Right lobe of liver (tissue), 4 donors: Measurements from ENCODE around the gene EFNA3.

ENCODE experiments used
- POLR2A ChIP-seq: fragments of 450-650 bp; IDR thresholded peaks from one replicate; pipeline ENCODE4 v1.6.1; 2017; ENCODE audit warnings: antibody characterized with exemption, mild to moderate bottlenecking
- TF ChIP-seq, protein P1 (sequence below), 4 donors: fragments of 200-600 bp in 3 of 4; fragments of 450-650 bp in 1 of 4; IDR thresholded peaks; one replicate each; pipeline versions ENCODE4 v1.5.1 to v1.8.0; 2016 to 2022; ENCODE audit warnings: antibody characterized with exemption in 4 of 4, mild to moderate bottlenecking in 2 of 4
- donor health status: DM: no; HTN: no; CAD: no.
- donor health status: DM: no; HTN: no; CAD: no.
- donor health status: DM: no; HTN: yes; CAD: no.

DNA sequence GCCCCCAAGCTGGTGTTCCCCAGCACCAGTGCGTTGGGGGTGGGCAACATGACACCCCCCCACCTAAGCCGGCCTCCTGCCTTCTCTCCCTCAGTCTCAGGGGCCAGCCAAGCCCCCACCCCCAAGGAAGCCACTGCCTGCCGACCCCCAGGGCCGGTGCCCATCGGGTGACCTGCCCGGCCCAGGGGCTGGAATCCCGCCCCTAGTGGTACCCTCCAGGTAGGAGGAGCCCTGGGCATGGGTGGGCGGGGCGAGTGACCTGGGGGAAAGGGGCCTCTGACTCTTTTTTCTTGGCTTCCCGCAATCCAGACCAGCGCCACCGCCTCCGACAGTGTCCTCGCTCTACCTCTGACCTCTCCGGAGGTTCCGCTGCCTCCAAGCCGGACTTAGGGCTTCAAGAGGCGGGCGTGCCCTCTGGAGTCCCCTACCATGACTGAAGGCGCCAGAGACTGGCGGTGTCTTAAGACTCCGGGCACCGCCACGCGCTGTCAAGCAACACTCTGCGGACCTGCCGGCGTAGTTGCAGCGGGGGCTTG lies 16.4 kb upstream of the EFNA3 start:
- TF ChIP-seq, protein P1, sequence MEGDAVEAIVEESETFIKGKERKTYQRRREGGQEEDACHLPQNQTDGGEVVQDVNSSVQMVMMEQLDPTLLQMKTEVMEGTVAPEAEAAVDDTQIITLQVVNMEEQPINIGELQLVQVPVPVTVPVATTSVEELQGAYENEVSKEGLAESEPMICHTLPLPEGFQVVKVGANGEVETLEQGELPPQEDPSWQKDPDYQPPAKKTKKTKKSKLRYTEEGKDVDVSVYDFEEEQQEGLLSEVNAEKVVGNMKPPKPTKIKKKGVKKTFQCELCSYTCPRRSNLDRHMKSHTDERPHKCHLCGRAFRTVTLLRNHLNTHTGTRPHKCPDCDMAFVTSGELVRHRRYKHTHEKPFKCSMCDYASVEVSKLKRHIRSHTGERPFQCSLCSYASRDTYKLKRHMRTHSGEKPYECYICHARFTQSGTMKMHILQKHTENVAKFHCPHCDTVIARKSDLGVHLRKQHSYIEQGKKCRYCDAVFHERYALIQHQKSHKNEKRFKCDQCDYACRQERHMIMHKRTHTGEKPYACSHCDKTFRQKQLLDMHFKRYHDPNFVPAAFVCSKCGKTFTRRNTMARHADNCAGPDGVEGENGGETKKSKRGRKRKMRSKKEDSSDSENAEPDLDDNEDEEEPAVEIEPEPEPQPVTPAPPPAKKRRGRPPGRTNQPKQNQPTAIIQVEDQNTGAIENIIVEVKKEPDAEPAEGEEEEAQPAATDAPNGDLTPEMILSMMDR (IDR thresholded peaks at IDR 0.05): no peak
- no peak for TF ChIP-seq POLR2A
